ENCODE results near the gene STMN1.

STMN1 gene

GRCh38 chr1:25896266-25896665 lies 10.0 kb downstream of the STMN1 start:
- in situ Hi-C loops (cut with HindIII; ENCODE audit: low sequenced_read_pairs): loop anchor here (5.0 kb wide), 2 partner anchors 44 to 96 kb away; no protein-coding TSS in a partner anchor

- in situ Hi-C loops (cut with HindIII; ENCODE audit: low sequenced_read_pairs): loop anchor here (5.0 kb wide), 2 partner anchors 43 to 97 kb away; no protein-coding TSS in a partner anchor
Measured at GRCh38 chr1:25895365-25895990, 10.7 kb downstream of the STMN1 start.

GRCh38 chr1:25893116-25893515 lies 13.1 kb downstream of the STMN1 start:
- in situ Hi-C loops (cut with HindIII; ENCODE audit: low sequenced_read_pairs): no loop called here

GRCh38 chr1:25891606-25892005 lies 14.6 kb downstream of the STMN1 start:
- in situ Hi-C loops (cut with HindIII; ENCODE audit: low sequenced_read_pairs): no loop called here

GRCh38 chr1:25890239-25891034 lies 15.8 kb downstream of the STMN1 start:
- in situ Hi-C loops (cut with HindIII; ENCODE audit: low sequenced_read_pairs): no loop called here

GRCh38 chr1:25889470-25889869 lies 16.7 kb downstream of the STMN1 start:
- in situ Hi-C loops (cut with HindIII; ENCODE audit: low sequenced_read_pairs): no loop called here

GRCh38 chr1:25888426-25888987 lies 17.7 kb downstream of the STMN1 start:
- in situ Hi-C loops (cut with HindIII; ENCODE audit: low sequenced_read_pairs): no loop called here

- in situ Hi-C loops (cut with HindIII; ENCODE audit: low sequenced_read_pairs): no loop called here
Measured at GRCh38 chr1:25885602-25886001, 20.6 kb downstream of the STMN1 start.

GRCh38 chr1:25881266-25881665 lies 25.0 kb downstream of the STMN1 start:
- in situ Hi-C loops (cut with HindIII; ENCODE audit: low sequenced_read_pairs): no loop called here

- in situ Hi-C loops (cut with HindIII; ENCODE audit: low sequenced_read_pairs): no loop called here
Measured at GRCh38 chr1:25880518-25880917, 25.7 kb downstream of the STMN1 start.

- in situ Hi-C loops (cut with HindIII; ENCODE audit: low sequenced_read_pairs): no loop called here
Measured at GRCh38 chr1:25879675-25880074, 26.5 kb downstream of the STMN1 start.

GRCh38 chr1:25878690-25879089 lies 27.5 kb downstream of the STMN1 start:
- in situ Hi-C loops (cut with HindIII; ENCODE audit: low sequenced_read_pairs): no loop called here

- in situ Hi-C loops (cut with HindIII; ENCODE audit: low sequenced_read_pairs): no loop called here
Measured at GRCh38 chr1:25877155-25877554, 29.1 kb downstream of the STMN1 start.

GRCh38 chr1:25876693-25877077 lies 29.5 kb downstream of the STMN1 start:
- in situ Hi-C loops (cut with HindIII; ENCODE audit: low sequenced_read_pairs): no loop called here

GRCh38 chr1:25875856-25876692 lies 30.1 kb downstream of the STMN1 start:
- in situ Hi-C loops (cut with HindIII; ENCODE audit: low sequenced_read_pairs): no loop called here

- in situ Hi-C loops (cut with HindIII; ENCODE audit: low sequenced_read_pairs): no loop called here
Measured at GRCh38 chr1:25875154-25875855, 30.9 kb downstream of the STMN1 start, which contains the start of gene PAQR7. TSS of gene PAQR7 (minus strand) at chr1:25875708. CDS start at chr1:25863839, 11,869 bp downstream.

- in situ Hi-C loops (cut with HindIII; ENCODE audit: low sequenced_read_pairs): no loop called here
Measured at GRCh38 chr1:25874635-25875153, 31.5 kb downstream of the STMN1 start.

GRCh38 chr1:25874209-25874608 lies 32.0 kb downstream of the STMN1 start:
- in situ Hi-C loops (cut with HindIII; ENCODE audit: low sequenced_read_pairs): no loop called here

GRCh38 chr1:25873120-25873519 lies 33.1 kb downstream of the STMN1 start:
- in situ Hi-C loops (cut with HindIII; ENCODE audit: low sequenced_read_pairs): no loop called here

- in situ Hi-C loops (cut with HindIII; ENCODE audit: low sequenced_read_pairs): no loop called here
Measured at GRCh38 chr1:25872713-25873112, 33.5 kb downstream of the STMN1 start.
